Colon (tissue), 2 donors: ENCODE data around the gene PNPLA5.

Source experiments
- FAIRE-seq: peaks from 2 replicates; lab custom pipeline; 2012; peaks lifted over from hg19 to GRCh38; lab: Jason Lieb, UNC
- donor health status: control.
- donor health status: control.

The PNPLA5 gene

DNA sequence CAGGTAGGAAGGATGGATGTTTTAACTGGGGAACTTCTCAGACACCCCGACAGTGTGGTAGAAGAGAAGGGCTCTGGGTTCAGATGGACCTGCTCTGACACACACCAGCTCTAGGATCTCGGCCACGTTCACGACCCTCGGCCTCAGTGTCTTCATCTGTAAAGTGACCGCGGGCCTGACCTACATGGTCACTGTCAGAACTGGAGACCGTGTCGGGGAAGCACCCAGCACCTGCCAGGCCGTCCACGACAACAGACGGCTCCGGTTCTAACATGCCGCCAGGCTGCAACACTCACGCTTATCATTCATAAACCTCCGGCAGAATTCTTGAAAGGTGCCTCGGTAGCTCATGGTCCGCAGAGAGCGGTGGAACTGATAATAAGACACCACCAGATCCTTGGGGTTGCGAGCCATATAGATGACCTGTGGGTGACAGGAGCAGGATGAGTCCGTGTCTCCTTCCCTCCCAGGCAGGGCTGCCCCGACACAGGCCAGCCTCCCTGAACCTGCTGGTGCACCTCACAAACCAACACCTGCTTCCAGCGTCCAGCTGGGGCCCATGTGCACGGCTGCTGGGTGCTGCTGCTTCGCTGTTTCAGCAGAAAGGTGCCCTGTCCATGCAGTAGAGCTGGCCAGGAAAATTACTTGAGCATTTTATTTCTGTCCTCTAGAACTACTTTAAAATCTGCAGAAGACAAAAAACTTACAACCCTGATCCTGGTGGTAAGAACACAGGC lies 53.1 kb downstream of the PNPLA5 start:
- FAIRE-seq = no peak

- no peak for FAIRE-seq
Observed at GRCh38 chr22:43838161-43838560, 53.7 kb downstream of the PNPLA5 start.

DNA sequence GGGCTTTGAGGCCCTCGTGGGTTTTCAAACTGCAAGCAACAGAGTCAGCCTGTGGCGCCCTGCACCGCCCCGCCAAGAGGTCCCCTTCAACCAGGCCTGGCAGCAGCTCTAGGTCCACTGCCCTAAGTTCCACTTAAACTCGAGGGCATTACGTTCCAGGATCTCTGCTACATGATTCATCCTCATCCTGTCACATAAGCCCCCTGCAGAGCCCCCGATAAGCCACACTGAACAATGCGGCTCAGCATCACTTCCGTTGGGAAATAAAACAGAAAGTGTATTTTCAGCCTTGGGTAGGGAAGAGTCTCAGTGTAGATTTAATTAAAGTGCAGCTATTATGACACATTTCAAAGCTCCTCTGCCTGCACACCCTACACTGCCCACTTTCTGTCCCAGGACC lies 54.1 kb downstream of the PNPLA5 start:
- no peak for FAIRE-seq

GRCh38 chr22:43835736-43836135 lies 56.1 kb downstream of the PNPLA5 start:
- FAIRE-seq = no peak

DNA sequence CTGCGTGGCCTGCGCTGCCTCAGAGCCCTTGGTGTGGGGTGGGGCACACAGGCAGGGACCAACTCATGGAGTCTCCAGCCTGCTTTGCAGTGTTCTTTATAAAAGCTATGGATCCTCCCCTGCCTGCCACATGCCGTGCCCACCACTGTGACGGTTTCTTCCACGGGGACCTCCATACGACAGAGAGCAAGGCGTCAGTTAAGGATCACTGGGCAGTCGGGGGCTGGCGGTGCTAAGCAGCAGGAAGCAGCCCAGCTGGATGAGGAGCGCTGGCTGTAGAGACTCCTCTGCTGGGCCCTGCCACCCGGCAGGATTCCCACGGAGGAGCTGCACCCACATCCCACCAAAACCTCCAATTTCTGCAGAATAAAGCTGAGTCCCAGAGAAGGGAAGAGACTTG lies 56.6 kb downstream of the PNPLA5 start:
- FAIRE-seq = no peak

DNA sequence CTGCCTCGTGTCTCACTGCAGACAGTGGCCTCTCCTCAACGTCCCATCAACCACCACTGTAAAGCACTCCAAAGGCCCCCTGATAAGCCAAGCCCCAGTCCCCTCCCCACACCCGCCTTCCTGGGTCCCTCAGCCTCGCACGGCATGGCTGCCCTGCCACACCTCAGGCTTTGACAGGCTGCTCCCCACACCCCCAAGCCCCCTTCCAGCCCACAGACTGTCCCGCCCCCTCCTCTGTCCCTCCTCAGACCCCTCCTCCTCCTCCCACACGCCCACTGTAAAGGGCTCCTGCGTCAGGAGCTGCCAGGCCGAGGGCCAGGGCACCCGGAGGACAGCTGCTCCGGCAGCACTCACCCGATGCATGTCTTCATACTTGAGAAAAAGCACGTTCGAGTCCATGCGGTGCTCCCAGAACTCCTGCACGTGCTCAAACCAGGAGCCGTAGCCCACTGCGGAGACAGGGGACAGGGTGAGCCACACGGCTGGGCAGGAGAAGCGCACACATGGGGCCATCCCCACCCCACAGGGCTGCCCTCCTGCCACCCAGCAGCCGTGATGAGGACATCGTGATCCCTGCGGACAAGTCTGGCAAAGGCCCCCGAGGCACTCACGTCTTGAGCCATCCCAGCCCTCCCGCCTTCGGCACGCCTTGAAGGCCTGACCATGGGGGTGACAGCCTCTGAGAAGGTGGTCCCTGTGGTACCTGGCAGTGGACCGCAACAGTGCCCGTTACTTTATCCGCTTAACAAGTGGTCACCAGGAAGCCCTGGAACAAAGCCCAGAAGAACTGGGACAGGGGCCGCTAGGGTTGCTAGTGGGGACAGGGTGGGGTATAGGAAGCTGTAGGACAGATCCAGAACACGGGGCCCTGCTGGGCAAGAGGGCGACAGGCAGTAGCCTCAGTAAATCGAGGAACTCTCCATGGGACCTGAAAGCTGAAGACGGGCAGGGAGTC lies 58.2 kb downstream of the PNPLA5 start:
- FAIRE-seq = no peak

DNA sequence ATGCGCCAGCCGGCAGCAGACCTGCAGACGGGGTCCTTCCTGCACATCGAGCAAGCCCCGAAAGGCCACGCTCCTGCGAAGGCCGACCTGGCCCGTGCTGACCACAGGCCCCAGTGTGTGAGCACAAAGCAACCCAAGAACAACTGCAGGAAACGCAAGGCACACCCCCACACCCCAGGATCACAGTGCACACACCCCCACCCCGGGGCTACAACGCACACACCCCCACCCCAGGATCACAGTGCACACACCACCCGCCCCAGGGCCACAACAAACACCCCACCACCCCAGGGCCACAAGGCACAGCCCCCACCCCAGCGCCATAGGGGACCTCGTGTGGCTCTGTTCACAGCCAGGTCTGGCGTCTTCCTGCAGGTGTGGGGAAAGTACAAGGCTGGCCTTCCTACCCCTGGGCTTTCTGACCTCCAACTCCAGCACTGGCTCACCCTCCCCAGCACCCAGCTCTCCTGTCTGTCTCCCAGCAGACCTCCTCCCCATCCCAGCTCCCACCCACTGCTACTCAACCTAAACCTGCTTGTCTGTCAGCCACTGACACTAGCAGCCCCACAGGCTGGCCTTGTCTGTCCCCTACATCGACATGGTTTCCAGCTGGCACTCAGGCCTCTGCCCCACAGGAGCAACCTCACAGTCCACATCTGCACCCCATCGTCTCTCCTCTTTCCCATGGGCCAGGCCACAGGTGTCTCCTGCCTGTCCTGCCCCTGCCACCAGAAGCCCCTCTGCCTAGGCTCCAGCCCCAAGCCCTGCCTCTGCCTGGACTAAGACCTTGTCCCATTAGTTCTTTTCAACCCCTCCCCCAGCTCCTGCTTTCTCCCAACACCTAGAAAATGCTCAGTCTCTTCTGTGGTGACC lies 59.2 kb downstream of the PNPLA5 start:
- no peak for FAIRE-seq

DNA sequence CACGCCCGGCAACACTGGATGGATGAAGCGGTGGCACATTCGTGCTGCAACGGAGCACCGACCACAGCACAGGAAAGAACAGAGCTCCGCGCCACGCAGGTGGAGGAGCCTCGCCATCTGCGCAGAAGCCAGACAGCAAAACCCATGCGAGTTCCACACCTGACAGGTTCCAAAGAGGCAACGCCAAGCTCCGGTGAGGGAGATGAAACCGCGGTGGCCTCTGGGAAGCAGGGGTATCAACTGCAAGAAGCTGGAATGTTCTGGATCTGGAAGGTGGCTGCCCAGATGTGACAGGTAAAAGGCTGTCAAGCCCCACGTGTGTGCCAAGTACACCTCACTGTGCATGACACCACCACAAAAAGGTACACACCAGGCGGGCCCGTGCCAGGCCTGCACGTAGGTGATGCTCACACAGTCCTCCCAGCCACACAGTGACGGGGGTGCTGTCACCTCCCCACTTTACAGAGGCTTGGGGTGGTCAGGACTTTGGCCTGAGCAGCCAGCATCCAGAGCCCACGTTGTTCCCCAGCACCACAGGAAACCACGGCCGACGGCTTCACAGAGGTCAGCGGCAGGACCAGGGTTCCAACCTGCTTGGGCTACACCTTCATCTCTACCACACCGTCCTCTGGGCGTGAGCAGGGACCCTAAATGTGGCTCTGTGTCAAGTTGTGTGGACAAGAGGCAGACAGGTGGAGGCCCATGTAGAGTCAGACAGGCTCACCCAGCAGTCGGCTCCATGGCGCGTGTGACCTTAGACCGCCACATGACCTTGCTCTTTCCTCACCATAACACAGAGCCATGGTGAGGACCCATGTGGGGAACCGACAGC lies 60.0 kb downstream of the PNPLA5 start:
- no peak for FAIRE-seq

GRCh38 chr22:43830931-43831560 lies 60.8 kb downstream of the PNPLA5 start:
- no peak for FAIRE-seq

- no peak for FAIRE-seq
Observed at GRCh38 chr22:43829904-43830851, 61.6 kb downstream of the PNPLA5 start.
